ENCODE data around the gene MDGA2.
A peak's percentile ranks its signal among the peaks of the same experiment; 100 is the strongest.

Gene MDGA2

GRCh38 chr14:47471075-47471474, 204.3 kb downstream of the MDGA2 start:
- no peak for DNase-seq

- DNase-seq = no peak
These were observed 208.5 kb downstream of the MDGA2 start for GRCh38 chr14:47466916-47467315.

GRCh38 chr14:47454025-47454424, 221.4 kb downstream of the MDGA2 start:
- DNase-seq = no peak

- no peak for DNase-seq
These were observed 228.3 kb downstream of the MDGA2 start for GRCh38 chr14:47447076-47447475.

GRCh38 chr14:47442211-47442610, 233.2 kb downstream of the MDGA2 start:
- peak; percentile 41 to 61 for DNase-seq

- DNase-seq = no peak
These were observed 235.5 kb downstream of the MDGA2 start for GRCh38 chr14:47439953-47440352.

GRCh38 chr14:47438650-47439140, 236.7 kb downstream of the MDGA2 start:
- peak in 1 of 2 experiments; percentile 3 for DNase-seq

- DNase-seq = no peak
These were observed 240.0 kb downstream of the MDGA2 start for GRCh38 chr14:47435331-47435965.

- no peak for DNase-seq
These were observed 247.8 kb downstream of the MDGA2 start for GRCh38 chr14:47427629-47428028.

- DNase-seq = no peak
These were observed 250.1 kb downstream of the MDGA2 start for GRCh38 chr14:47425302-47425701.

GRCh38 chr14:47422191-47422590, 253.2 kb downstream of the MDGA2 start:
- no peak for DNase-seq

- no peak for DNase-seq
These were observed 263.9 kb downstream of the MDGA2 start for GRCh38 chr14:47411523-47411922.

- no peak for DNase-seq
These were observed 283.1 kb downstream of the MDGA2 start for GRCh38 chr14:47392326-47392725.

- DNase-seq = no peak
These were observed 284.4 kb downstream of the MDGA2 start for GRCh38 chr14:47390831-47391504.

- DNase-seq = no peak
These were observed 285.9 kb downstream of the MDGA2 start for GRCh38 chr14:47389535-47389934.

- DNase-seq = no peak
These were observed 309.4 kb downstream of the MDGA2 start for GRCh38 chr14:47366006-47366405.

GRCh38 chr14:47365233-47365632, 310.2 kb downstream of the MDGA2 start:
- no peak for DNase-seq

GRCh38 chr14:47353186-47353585, 322.2 kb downstream of the MDGA2 start:
- DNase-seq = no peak

- DNase-seq = no peak
These were observed 328.6 kb downstream of the MDGA2 start for GRCh38 chr14:47346849-47347248.

- no peak for DNase-seq
These were observed 330.4 kb downstream of the MDGA2 start for GRCh38 chr14:47345016-47345415.

GRCh38 chr14:47332939-47333338, 342.5 kb downstream of the MDGA2 start:
- DNase-seq = peak in 1 of 2 experiments; percentile 4

- DNase-seq = no peak
These were observed 343.3 kb downstream of the MDGA2 start for GRCh38 chr14:47332106-47332505.

GRCh38 chr14:47328376-47328775, 347.0 kb downstream of the MDGA2 start:
- no peak for DNase-seq

- no peak for DNase-seq
These were observed 348.1 kb downstream of the MDGA2 start for GRCh38 chr14:47327336-47327735.

GRCh38 chr14:47322751-47323150, 352.7 kb downstream of the MDGA2 start:
- DNase-seq = no peak

Measured in SW 1271 (cell line).